Tibial nerve (tissue), 4 donors: Measurements from ENCODE around the gene MEIS2.

ENCODE experiments used
- CTCF ChIP-seq, 5 experiments: fragments of 200-600 bp in 3 of 5; fragments of 450-650 bp in 2 of 5; sonication (generic) in 3 of 5; IDR thresholded peaks; one replicate each; pipeline ENCODE4 v1.5.1; 2016 to 2019; ENCODE audit warnings: antibody characterized with exemption in 5 of 5, mild to moderate bottlenecking in 3 of 5, moderate library complexity in 2 of 5
- EP300 ChIP-seq, 2 donors: sonication (generic); formaldehyde crosslinking; IDR thresholded peaks; one replicate each; pipeline ENCODE4 v1.6.1; 2017; ENCODE audit warnings: antibody characterized with exemption in 2 of 2, mild to moderate bottlenecking in 1 of 2
- POLR2A ChIP-seq, 2 donors: fragments of 450-650 bp; IDR thresholded peaks; one replicate each; pipeline ENCODE4 v1.6.1; 2017; ENCODE audit warnings: antibody characterized with exemption in 2 of 2, mild to moderate bottlenecking in 2 of 2, moderate library complexity in 2 of 2

- TF ChIP-seq CTCF (IDR thresholded peaks at IDR 0.05), result no peak
- TF ChIP-seq EP300 (IDR thresholded peaks at IDR 0.05), result no peak
- no peak for TF ChIP-seq POLR2A (IDR thresholded peaks at IDR 0.05)
Measured at GRCh38 chr15:37007301-37007700, 93.0 kb downstream of the MEIS2 start.
